WTC11 (cell line): ENCODE measurements around the gene CYLD. TPM values are rescaled to one million over a fixed set of nuclear protein-coding genes. Genes with fewer than 3 reads are reported as not detected.

ENCODE experiments used
- ATAC-seq: fragments of 200-7000 bp; cut with Tn5 transposase; 2 replicates; pipeline ENCODE4 v1.10.0; 2021; ENCODE audit warnings: mild to moderate bottlenecking, moderate library complexity
- CTCF ChIA-PET: fragments of 300-600 bp; sonication (Branson Sonifier 250); formaldehyde crosslinking; loops from one replicate; lab custom pipeline; 2021; ENCODE audit warnings: antibody characterized with exemption; lab: Charles Lee
- POLR2A ChIA-PET: fragments of 350-600 bp; sonication (Branson Sonifier 250); formaldehyde crosslinking; loops from one replicate; lab custom pipeline; 2021; ENCODE audit warnings: antibody characterized with exemption; lab: Charles Lee
- DNase-seq: peaks from one replicate; pipeline ENCODE4 v3.0.0; 2021; ENCODE audit warnings: low spot score
- H3K27ac Mint-ChIP-seq: 2 replicates; pipeline ENCODE4 v1.8.0; 2021; ENCODE audit warnings: mixed read lengths
- H3K27me3 Mint-ChIP-seq: 2 replicates; pipeline ENCODE4 v1.8.0; 2021; ENCODE audit warnings: low read depth, mild to moderate bottlenecking, moderate library complexity, mixed read lengths
- H3K36me3 Mint-ChIP-seq: 2 replicates; pipeline ENCODE4 v1.8.0; 2021; ENCODE audit warnings: mixed read lengths
- H3K4me1 Mint-ChIP-seq: 2 replicates; pipeline ENCODE4 v1.8.0; 2022; ENCODE audit warnings: mixed read lengths
- H3K4me3 Mint-ChIP-seq: 2 replicates; pipeline ENCODE4 v1.8.0; 2021; ENCODE audit warnings: mild to moderate bottlenecking, moderate library complexity, mixed read lengths
- H3K9me3 Mint-ChIP-seq: 2 replicates; pipeline ENCODE4 v1.8.0; 2021; ENCODE audit warnings: mixed read lengths
- ATF2 ChIP-seq: sonication (generic); formaldehyde crosslinking; IDR thresholded peaks from 2 replicates; pipeline ENCODE4 v1.8.1; 2022; ENCODE audit warnings: low read depth, missing genetic modification reagents, borderline replicate concordance
- CREM ChIP-seq: sonication (generic); formaldehyde crosslinking; IDR thresholded peaks from 2 replicates; pipeline ENCODE4 v1.8.1; 2022; ENCODE audit warnings: mild to moderate bottlenecking, missing genetic modification reagents, moderate library complexity
- E2F5 ChIP-seq: sonication (generic); formaldehyde crosslinking; IDR thresholded peaks from 2 replicates; pipeline ENCODE4 v1.8.1; 2022; ENCODE audit warnings: mild to moderate bottlenecking, moderate library complexity, missing genetic modification reagents
- EMX1 ChIP-seq: fragments of 250-450 bp; sonication (Bioruptor Pico); IDR thresholded peaks from 2 replicates; pipeline ENCODE4 v1.8.0; 2021; ENCODE audit warnings: mild to moderate bottlenecking
- FOXP4 ChIP-seq: sonication (generic); formaldehyde crosslinking; IDR thresholded peaks from 2 replicates; pipeline ENCODE4 v1.8.0; 2022; ENCODE audit warnings: mild to moderate bottlenecking, missing genetic modification reagents
- GABPB1 ChIP-seq: sonication (generic); formaldehyde crosslinking; IDR thresholded peaks from 2 replicates; pipeline ENCODE4 v1.8.1; 2023; ENCODE audit warnings: mild to moderate bottlenecking, missing genetic modification reagents
- GRHL2 ChIP-seq: fragments of 250-450 bp; sonication (Bioruptor Pico); IDR thresholded peaks from 2 replicates; pipeline ENCODE4 v1.8.0; 2022; ENCODE audit warnings: mild to moderate bottlenecking, moderate library complexity; ENCODE audit not compliant: insufficient replicate concordance, severe bottlenecking
- JUN ChIP-seq: sonication (generic); formaldehyde crosslinking; IDR thresholded peaks from 2 replicates; pipeline ENCODE4 v1.8.0; 2023; ENCODE audit warnings: mild to moderate bottlenecking, missing genetic modification reagents
- MYBL2 ChIP-seq: sonication (generic); formaldehyde crosslinking; IDR thresholded peaks from 2 replicates; pipeline ENCODE4 v1.8.1; 2023; ENCODE audit warnings: mild to moderate bottlenecking, moderate library complexity, missing genetic modification reagents
- OVOL2 ChIP-seq: fragments of 250-450 bp; sonication (Bioruptor Pico); IDR thresholded peaks from 2 replicates; pipeline ENCODE4 v1.9.0; 2021; ENCODE audit warnings: mild to moderate bottlenecking, borderline replicate concordance
- RORB ChIP-seq: fragments of 250-450 bp; sonication (Bioruptor Pico); IDR thresholded peaks from 2 replicates; pipeline ENCODE4 v1.9.0; 2021; ENCODE audit warnings: mild to moderate bottlenecking
- SMAD4 ChIP-seq: sonication (generic); formaldehyde crosslinking; IDR thresholded peaks from 2 replicates; pipeline ENCODE4 v1.8.0; 2022; ENCODE audit warnings: mild to moderate bottlenecking, missing genetic modification reagents
- TCF7 ChIP-seq: sonication (generic); formaldehyde crosslinking; IDR thresholded peaks from 2 replicates; pipeline ENCODE4 v1.8.0; 2022; ENCODE audit warnings: mild to moderate bottlenecking, low read depth, missing genetic modification reagents, moderate library complexity
- TEAD1 ChIP-seq: sonication (generic); formaldehyde crosslinking; IDR thresholded peaks from 2 replicates; pipeline ENCODE4 v1.8.0; 2022; ENCODE audit warnings: mild to moderate bottlenecking, missing genetic modification reagents
- ZBTB21 ChIP-seq: sonication (generic); formaldehyde crosslinking; IDR thresholded peaks from 2 replicates; pipeline ENCODE4 v1.8.1; 2023; ENCODE audit warnings: mild to moderate bottlenecking, missing genetic modification reagents, borderline replicate concordance
- ZNF121 ChIP-seq: sonication (generic); formaldehyde crosslinking; IDR thresholded peaks from 2 replicates; pipeline ENCODE4 v1.8.0; 2023; ENCODE audit warnings: missing genetic modification reagents
- ZNF138 ChIP-seq: sonication (generic); formaldehyde crosslinking; conservative IDR thresholded peaks from 2 replicates; pipeline ENCODE4 v1.8.1; 2022; ENCODE audit warnings: mild to moderate bottlenecking, moderate library complexity, missing genetic modification reagents
- ZNF671 ChIP-seq: fragments of 250-450 bp; sonication (Bioruptor Pico); IDR thresholded peaks from 2 replicates; pipeline ENCODE4 v1.8.0; 2021; ENCODE audit warnings: mild to moderate bottlenecking
- total RNA-seq: library from RNA; stranded (reverse); gene quantifications from 3 replicates; pipeline ENCODE4 v1.2.3, GENCODE V29; 2021
- TF ChIP-seq, protein P1 (sequence below): sonication (generic); formaldehyde crosslinking; IDR thresholded peaks from 2 replicates; pipeline ENCODE4 v1.8.0; 2023; ENCODE audit warnings: missing genetic modification reagents
- TF ChIP-seq, protein P2 (sequence below): sonication (generic); formaldehyde crosslinking; IDR thresholded peaks from 2 replicates; pipeline ENCODE4 v1.8.1; 2023; ENCODE audit warnings: mild to moderate bottlenecking, missing genetic modification reagents
- TF ChIP-seq, protein P3 (sequence below): sonication (generic); formaldehyde crosslinking; IDR thresholded peaks from 2 replicates; pipeline ENCODE4 v1.8.1; 2023; ENCODE audit warnings: mild to moderate bottlenecking, missing genetic modification reagents, borderline replicate concordance

Gene CYLD
- total RNA-seq, 1 experiment from 2014 or later: 10.8 TPM

DNA sequence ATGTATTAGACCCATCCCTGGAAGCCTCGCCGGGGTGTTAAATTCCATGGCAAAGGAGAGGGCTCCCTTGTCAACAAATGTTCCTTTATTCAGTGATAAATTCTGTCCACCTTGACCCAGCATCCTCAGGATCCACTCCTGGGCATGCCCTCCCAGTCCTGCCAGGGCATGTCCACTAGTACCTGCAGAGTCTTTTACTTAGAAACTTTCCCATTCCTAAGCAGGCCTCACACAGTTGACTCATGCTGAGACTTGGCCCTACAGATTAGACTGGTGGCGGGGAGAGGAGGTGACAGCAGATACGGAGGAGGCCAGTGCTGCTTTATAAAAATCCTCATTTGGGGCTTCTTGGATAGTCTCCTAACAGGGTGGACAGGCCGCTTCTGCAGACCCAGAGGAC, 88.8 kb downstream of the CYLD start:
- Mint-ChIP-seq H3K4me3 (no peak overlapping the region), H3K36me3 (peaks cover 5% of the 10 kb centered on the region), H3K27ac (no peak overlapping the region), H3K9me3 (peaks cover 25% of the 10 kb centered on the region), H3K4me1 (no peaks in the 10 kb centered on the region), H3K27me3 (no peaks in the 10 kb centered on the region)
- ATAC-seq (no peak), DNase-seq (no peak)
- TF ChIP-seq, protein P1, sequence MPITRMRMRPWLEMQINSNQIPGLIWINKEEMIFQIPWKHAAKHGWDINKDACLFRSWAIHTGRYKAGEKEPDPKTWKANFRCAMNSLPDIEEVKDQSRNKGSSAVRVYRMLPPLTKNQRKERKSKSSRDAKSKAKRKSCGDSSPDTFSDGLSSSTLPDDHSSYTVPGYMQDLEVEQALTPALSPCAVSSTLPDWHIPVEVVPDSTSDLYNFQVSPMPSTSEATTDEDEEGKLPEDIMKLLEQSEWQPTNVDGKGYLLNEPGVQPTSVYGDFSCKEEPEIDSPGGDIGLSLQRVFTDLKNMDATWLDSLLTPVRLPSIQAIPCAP (CRISPR knock-in tag): no peak
- TF ChIP-seq ZNF671 (CRISPR knock-in tag) (no peak), RORB (CRISPR knock-in tag) (no peak), GABPB1 (CRISPR knock-in tag) (no peak), JUN (CRISPR knock-in tag) (no peak), OVOL2 (CRISPR knock-in tag) (no peak), E2F5 (no peak), SMAD4 (CRISPR knock-in tag) (no peak), TEAD1 (CRISPR knock-in tag) (no peak), ATF2 (CRISPR knock-in tag) (no peak), MYBL2 (CRISPR knock-in tag) (no peak), ZNF121 (CRISPR knock-in tag) (no peak), TCF7 (CRISPR knock-in tag) (no peak), EMX1 (CRISPR knock-in tag) (no peak), CREM (CRISPR knock-in tag) (no peak), GRHL2 (CRISPR knock-in tag) (no peak), ZBTB21 (CRISPR knock-in tag) (no peak)
- TF ChIP-seq, protein P2, sequence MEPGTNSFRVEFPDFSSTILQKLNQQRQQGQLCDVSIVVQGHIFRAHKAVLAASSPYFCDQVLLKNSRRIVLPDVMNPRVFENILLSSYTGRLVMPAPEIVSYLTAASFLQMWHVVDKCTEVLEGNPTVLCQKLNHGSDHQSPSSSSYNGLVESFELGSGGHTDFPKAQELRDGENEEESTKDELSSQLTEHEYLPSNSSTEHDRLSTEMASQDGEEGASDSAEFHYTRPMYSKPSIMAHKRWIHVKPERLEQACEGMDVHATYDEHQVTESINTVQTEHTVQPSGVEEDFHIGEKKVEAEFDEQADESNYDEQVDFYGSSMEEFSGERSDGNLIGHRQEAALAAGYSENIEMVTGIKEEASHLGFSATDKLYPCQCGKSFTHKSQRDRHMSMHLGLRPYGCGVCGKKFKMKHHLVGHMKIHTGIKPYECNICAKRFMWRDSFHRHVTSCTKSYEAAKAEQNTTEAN (CRISPR knock-in tag): no peak
- TF ChIP-seq, protein P3, sequence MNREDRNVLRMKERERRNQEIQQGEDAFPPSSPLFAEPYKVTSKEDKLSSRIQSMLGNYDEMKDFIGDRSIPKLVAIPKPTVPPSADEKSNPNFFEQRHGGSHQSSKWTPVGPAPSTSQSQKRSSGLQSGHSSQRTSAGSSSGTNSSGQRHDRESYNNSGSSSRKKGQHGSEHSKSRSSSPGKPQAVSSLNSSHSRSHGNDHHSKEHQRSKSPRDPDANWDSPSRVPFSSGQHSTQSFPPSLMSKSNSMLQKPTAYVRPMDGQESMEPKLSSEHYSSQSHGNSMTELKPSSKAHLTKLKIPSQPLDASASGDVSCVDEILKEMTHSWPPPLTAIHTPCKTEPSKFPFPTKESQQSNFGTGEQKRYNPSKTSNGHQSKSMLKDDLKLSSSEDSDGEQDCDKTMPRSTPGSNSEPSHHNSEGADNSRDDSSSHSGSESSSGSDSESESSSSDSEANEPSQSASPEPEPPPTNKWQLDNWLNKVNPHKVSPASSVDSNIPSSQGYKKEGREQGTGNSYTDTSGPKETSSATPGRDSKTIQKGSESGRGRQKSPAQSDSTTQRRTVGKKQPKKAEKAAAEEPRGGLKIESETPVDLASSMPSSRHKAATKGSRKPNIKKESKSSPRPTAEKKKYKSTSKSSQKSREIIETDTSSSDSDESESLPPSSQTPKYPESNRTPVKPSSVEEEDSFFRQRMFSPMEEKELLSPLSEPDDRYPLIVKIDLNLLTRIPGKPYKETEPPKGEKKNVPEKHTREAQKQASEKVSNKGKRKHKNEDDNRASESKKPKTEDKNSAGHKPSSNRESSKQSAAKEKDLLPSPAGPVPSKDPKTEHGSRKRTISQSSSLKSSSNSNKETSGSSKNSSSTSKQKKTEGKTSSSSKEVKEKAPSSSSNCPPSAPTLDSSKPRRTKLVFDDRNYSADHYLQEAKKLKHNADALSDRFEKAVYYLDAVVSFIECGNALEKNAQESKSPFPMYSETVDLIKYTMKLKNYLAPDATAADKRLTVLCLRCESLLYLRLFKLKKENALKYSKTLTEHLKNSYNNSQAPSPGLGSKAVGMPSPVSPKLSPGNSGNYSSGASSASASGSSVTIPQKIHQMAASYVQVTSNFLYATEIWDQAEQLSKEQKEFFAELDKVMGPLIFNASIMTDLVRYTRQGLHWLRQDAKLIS (CRISPR knock-in tag): no peak
- TF ChIP-seq, all 79 proteins: peak for 0
- POLR2A ChIA-PET: no interaction called here
- CTCF ChIA-PET: interaction anchor here (2.2 kb wide), 1 partner anchor 24 kb away, joined by 10 read pairs; no protein-coding TSS in a partner anchor

DNA sequence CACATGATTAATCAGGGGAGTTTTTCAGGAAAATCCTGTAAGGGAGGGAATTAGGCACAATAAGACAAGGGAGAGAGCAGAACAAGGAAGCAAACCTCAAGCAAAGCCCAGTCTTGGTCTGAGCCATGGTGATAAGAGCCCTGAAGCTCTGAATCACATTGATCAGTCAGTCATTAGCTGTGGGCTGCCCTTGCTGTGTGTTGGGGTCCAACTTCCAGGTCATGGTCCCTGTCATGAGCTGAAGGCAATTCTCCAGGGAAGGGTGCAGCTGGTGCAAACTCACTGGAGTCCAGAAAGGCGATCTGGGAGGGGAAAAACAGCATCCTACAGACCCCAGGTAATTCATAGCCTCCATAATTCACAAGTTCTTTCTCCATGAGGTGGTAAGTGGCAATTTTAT, 89.9 kb downstream of the CYLD start:
- Mint-ChIP-seq H3K4me1 (0 out of 2 replicates have a peak, but pooled peaks cover 3% of the 10 kb centered on the region), H3K36me3 (peaks cover 5% of the 10 kb centered on the region), H3K27ac (no peak overlapping the region), H3K4me3 (no peak overlapping the region), H3K9me3 (peaks cover 21% of the 10 kb centered on the region), H3K27me3 (no peaks in the 10 kb centered on the region)
- ChIA-PET CTCF (interaction anchor here (2.2 kb wide), 1 partner anchor 25 kb away, joined by 10 read pairs; no protein-coding TSS in a partner anchor), POLR2A (interaction anchor here (0.6 kb wide), 1 partner anchor 1646 kb away, joined by 3 read pairs; no protein-coding TSS in a partner anchor)
- DNase-seq: no peak
- ATAC-seq: no peak
- TF ChIP-seq ZNF138 (CRISPR knock-in tag): no peak
- TF ChIP-seq, protein P3 (CRISPR knock-in tag): no peak
- TF ChIP-seq FOXP4 (CRISPR knock-in tag): no peak
